MV-4-11 (cell line): ENCODE data around the gene KCNS1.
A peak's percentile ranks its signal among the peaks of the same experiment; 100 is the strongest.

Source experiments
- DNase-seq: peaks from one replicate; lab custom pipeline; 2025; lab: John Stamatoyannopoulos, UW

Gene KCNS1

DNA sequence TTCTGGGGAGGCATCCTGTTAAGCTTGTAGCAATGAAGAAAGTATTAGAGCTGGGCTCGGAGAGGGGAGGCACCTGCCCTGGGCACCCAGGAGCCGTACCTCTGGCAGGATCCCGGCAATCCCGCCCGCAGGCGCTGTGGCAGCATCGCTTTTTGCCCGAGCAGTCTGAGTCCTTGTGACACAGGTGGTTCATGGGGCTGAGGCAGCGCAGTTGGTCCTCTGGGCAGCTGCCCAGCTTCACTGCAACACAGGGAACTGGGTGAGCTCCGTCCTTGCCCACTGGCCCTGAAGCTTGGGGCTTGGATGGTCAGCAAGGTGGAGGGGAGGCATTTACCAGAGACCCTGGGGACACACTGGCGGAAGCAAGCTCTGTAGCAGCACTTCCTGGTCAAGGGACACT is 9.4 kb upstream of the KCNS1 start:
- DNase-seq = no peak

DNA sequence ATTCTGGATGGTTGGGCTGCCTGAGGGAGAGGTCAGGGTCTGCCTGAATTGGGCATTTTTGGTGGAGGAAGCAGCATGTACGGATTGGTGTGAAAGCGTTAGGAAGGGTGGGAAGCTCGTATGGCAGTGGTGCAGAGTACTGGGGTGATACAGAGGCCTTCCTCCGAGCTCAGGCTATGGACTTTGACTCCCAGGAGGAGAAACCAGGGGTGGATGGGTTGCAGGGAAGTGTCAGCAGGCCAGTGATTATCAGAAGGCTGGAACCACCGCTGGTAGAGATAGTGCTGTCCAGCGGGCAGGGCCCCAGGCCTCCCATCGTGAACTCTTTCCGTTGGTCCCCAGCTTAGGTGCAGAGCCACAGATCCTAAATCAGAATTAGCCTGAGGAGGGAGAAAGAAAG is 8.7 kb upstream of the KCNS1 start:
- no peak for DNase-seq

DNA sequence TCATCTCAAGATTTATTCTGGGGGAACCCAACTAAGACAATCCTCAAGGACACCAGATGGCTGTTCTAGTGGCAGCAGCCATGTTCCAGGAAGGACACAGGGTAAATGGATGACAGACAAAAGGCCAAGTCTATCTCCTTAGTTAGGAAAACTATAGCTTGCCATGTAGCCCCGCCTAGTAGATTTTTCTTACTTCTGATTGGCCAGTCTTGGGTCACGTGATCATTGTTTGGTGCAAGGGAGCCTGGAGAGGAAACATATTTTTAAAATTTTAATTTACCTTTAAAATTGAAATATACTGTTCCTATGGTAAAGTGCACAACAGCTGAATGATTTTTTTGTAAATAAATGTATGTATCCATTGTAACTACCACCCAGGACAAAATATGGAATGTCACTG is 4.4 kb upstream of the KCNS1 start:
- DNase-seq = no peak

DNA sequence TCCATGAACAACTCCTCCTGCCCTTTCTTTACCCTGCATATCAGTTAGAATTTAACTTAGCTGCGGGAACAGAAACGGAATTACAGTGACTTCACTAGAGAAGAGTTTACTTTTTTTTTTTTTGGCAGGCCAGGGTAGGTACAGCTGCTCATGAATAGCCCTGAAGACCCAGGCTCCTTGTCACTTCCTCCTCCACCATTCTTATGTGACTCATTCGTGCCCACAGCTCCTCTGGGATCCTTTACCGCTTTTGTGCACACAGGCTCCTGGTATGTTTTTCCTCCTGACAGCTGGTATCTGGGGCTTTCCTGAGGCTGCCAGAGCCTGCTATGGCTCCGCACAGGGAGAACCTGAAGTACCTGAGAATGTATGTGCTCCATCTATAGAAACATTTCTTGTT is 3.9 kb upstream of the KCNS1 start:
- DNase-seq = peak; percentile 78

DNA sequence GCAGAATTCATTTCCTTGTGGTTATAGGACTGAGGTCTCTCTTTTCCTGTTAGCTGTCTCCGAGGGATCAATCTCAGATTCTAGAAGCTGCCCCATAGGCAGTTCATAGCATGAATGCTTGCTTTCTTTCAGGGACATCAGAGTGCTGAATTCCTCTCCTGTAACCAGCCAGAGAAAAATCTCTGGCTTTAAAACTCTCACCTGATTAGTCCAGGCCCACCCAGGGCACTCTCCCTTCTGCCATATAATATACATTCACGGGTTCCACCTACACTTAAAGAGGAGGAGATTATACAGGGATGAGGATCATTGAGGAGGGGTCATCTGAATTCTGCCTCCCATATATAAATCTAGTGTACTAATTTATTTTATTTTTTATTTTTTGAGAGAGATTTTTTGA is 2.1 kb upstream of the KCNS1 start:
- no peak for DNase-seq

GRCh38 chr20:45101333-45101850 is 465 bp upstream of the KCNS1 start:
- no peak for DNase-seq

- no peak for DNase-seq
Measured at GRCh38 chr20:45098103-45098773, 2.7 kb downstream of the KCNS1 start.

DNA sequence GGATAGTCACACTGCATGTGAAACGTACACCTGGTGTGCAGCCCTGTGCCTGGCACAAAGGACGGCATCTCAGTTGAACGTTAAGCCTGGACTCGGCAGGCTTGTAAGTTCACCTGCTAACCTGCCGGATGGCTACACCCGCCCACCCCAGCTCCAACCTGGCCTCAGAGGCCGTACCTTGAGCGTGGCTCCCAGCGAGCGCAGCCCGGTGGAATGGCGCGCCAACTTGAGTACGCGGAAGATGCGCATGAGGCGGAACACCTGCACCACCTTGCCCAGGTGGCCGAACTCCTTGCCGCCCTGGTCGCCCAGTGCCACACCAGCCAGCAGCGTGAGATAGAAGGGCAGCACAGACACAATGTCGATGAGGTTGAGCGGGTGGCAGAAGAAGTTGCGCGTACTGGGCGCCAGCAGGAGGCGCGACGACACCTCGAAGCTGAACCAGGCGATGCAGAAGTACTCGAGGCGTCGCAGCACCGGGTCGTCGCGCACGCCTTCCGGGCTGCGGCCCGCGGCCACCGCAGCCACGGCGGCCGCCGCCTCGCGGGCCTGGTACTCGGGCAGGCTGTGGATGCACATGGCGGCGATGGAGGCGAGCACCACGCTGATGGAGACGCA is 3.3 kb downstream of the KCNS1 start:
- DNase-seq = no peak

DNA sequence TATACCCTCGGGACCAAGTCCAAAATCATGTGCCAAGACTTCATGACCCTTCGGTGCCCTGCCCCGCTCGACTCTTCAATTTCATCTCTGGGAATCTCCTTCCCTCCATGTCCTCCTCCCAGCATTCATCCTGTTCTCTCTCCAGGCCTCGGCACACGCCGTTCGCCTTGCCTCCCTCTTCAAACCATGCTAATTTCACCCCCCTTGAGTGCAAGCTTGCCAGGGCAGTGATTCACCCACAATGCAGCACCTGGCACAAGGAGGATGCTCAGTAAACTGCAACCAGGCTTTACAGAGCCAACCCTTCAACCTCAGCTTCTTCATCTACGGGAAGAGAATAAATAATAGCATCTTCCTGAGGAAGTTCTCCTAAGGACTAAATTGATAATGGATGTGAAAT is 4.1 kb downstream of the KCNS1 start:
- DNase-seq = no peak

GRCh38 chr20:45095805-45096238 is 5.1 kb downstream of the KCNS1 start:
- peak; percentile 25 for DNase-seq

DNA sequence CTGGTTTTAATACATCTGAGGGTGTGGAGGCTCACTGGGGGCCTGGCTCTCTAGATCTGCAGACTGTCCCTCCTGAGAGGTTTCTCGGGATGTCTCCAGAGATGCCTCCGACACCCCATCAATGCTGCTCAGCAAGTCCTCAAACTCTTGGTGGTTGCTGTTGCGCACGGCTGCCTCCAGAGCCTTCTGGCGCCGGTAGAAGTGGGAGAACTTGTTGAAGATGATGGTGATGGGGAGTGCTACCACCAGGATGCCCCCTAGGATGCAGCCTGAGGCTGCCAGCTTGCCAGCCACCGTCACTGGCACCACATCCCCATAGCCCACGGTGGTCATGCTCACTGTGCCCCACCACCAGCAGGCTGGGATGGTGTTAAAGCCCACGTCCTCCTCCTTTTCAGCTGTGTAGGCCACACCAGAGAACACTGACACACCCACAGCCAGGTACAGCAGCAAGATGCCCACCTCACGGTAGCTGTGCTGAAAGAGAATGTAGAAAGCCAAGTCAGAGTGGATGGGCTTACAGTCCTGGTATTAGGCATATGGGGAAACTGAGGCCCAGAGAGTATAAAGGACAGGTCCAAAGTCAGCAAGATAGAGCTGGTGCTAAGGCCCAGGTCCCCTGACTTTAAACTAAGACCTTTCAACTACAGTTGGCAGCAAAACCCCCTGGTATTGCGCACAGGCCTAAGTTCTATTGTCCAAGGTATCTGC is 5.9 kb downstream of the KCNS1 start:
- DNase-seq = no peak

GRCh38 chr20:45094201-45094600 is 6.7 kb downstream of the KCNS1 start:
- DNase-seq = no peak

- DNase-seq = no peak
Measured at GRCh38 chr20:45092898-45093297, 8.0 kb downstream of the KCNS1 start.

DNA sequence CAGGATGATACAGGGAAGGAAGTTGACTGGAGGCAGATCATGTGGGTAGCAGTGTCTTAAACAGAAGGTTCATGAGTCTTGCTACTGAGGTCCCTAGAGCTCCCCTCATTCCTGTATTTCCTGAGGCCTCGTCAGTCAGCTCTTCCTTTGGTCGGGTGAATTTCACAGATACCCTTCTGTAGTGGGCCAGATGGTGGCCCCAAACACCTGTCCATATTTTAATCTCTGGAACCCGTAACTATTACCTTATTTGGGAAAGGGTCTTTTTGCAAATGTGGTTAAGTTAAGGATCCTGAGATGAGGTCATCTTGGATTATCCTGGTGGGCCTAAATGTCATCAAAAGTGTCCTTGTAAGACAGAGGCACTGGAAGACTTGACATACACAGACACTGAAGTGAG is 9.6 kb downstream of the KCNS1 start:
- no peak for DNase-seq

GRCh38 chr20:45090481-45090880 is 10.4 kb downstream of the KCNS1 start:
- DNase-seq = no peak

DNA sequence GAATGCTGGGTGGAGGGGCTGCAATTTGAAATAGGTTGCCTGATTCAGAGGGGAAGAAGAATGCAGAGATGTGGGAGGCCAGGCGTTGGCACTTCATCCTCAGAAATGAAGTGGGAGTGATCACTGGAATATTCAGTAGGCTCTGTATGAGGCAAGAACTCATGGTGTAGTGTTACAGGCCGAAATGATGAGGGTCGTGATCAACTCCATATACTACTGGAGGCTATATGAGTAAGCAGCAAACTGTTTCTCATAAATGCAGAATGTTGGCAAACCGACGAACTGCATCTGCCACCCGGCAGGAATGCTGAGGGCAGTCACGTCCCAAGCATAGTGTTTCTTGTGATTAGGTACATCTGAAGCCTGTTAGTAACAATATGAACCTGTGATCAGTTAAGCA is 12.7 kb downstream of the KCNS1 start:
- no peak for DNase-seq

DNA sequence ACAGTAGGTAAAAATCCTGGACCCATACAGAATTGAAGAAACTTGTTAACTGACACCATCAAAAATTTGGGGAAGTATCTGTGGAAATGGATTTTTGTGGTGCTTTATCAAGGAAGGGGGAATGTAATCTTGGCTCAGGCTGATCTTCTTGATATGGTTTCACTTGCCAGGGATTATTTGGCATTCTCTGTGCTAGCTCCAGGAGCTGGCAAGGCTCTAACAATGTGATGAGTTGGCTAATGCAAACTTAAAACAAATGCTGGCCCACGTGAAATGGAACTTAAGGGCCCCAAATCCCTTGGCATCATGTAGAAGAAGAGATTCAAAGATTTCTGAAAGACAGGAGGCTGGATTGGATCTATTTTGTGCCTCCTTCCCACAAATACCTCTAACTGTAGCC is 13.1 kb downstream of the KCNS1 start:
- DNase-seq = no peak

GRCh38 chr20:45087097-45087790 is 13.7 kb downstream of the KCNS1 start:
- DNase-seq = peak; percentile 75

DNA sequence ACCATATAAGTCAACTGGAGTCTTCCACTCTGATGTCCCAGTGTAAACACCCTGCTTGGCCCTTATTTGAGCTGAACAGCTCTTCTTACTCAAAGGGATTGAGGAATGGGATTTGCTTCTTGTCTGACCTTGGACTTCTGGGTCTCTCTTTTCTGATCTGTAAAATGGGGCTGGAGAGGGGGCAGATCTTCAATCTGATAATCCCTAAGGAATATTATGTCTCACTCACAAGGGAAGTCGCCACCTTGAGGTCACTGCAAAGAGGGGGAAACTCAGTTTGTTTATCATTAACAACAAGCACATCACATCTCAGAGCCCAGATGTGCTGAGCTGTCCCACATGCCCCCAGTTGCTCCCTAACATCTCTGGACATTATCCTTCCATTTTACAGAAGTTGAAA is 15.1 kb downstream of the KCNS1 start:
- no peak for DNase-seq

DNA sequence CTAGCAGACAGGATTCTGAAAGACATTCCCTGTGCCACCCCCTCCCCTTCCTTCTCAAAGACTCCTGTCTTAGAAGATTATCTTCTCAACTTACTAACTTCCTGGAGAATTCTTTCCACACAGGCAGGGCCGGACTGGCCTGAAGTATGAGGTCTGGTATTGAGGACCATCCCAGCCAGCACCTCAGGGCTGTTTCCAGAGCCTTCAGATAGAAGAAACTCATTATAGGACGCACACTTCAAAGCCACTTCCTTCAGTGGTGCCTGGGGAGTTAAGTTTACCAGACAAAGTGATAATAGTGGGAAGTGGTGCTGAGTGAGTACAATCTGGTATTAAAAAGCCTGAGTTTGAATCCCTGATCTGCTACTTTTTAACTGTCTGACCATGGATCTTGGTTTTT is 15.6 kb downstream of the KCNS1 start:
- no peak for DNase-seq

- no peak for DNase-seq
Measured at GRCh38 chr20:45083127-45083526, 17.8 kb downstream of the KCNS1 start.

DNA sequence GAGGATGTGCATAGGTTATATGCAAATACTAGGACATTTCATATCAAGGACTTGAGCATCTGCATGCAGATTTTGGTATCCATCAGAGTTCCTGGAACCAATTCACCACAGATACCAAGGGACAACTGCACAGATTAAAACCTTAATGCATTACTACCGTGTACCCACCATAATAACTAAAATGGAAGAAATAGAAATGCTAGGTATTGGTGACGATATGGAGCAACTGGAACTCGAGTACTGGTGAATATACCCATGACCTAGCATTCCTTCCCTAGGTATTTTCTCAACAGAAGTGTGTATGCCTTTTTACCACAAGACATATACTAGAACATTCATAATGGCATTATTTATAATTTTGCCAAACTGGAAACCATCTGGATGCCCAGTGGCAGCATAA is 18.5 kb downstream of the KCNS1 start:
- DNase-seq = no peak
